Measurements from ENCODE around the gene GRM1. TPM values are rescaled to one million over a fixed set of nuclear protein-coding genes. Genes with fewer than 3 reads are reported as not detected.

Gene GRM1
- total RNA-seq, 2 donors from 2014 or later = 0.57 to 0.62 TPM

- H3K9me3 Mint-ChIP-seq = no peaks in the 10 kb centered on the region
- no peaks in the 10 kb centered on the region for H3K36me3 Mint-ChIP-seq (ENCODE audit: low read depth)
- H3K4me3 Mint-ChIP-seq = no peak overlapping the region
- H3K4me1 Mint-ChIP-seq = peaks cover 7% of the 10 kb centered on the region
- Histone ChIP-seq H3K27me3 (ENCODE audit: control insufficient read depth, insufficient read depth, low read length, poor library complexity, severe bottlenecking) (no peaks in the 10 kb centered on the region), H3K36me3 (ENCODE audit: control insufficient read depth, insufficient read depth, low read length) (no peaks in the 10 kb centered on the region), H3K4me3 (ENCODE audit: low read length) (no peak overlapping the region), H3K9me3 (ENCODE audit: control insufficient read depth, low read length) (no peaks in the 10 kb centered on the region), H3K9ac (ENCODE audit: extremely low read depth, low read length, poor library complexity, severe bottlenecking) (no peak overlapping the region), H3K27ac (ENCODE audit: low read depth, low read length) (no peak overlapping the region), H3K4me1 (ENCODE audit: control insufficient read depth, insufficient read depth, low read length) (no peaks in the 10 kb centered on the region)
- TF ChIP-seq CTCF (conservative IDR thresholded peaks at IDR 0.05) = no peak
- no peaks in the 10 kb centered on the region for H3K27me3 Mint-ChIP-seq (ENCODE audit: insufficient read depth)
- DNase-seq = no peak
- 91% methylated on average over 1 of the region's 1 CpG; no CpG with 5 or more reads in 1 of the 2 experiments for WGBS, 2 experiments (ENCODE audit: insufficient coverage in 1 of 2, insufficient read length in 1 of 2)
- H3K27ac Mint-ChIP-seq = no peak overlapping the region
Measured at GRCh38 chr6:146146836-146147235, 118.0 kb downstream of the GRM1 start.

DNA sequence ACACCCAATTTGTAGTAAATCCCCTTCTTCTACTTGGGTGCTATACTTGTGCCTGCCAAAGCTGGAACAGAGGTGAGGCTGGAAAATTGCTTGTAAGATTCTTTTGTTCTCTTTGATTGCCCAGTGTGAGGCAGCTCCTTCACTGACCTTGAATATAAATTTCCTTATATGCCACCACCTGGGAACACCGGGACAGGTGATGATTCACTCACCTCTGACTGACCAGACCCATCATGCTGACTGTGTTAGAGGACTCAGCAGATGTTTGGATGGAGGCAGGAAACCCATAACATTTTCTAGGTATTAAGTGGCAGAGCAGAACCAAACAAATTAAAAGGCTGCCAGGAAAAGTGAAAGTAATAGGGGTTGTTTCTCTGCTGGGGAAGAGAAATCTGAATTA is 120.9 kb downstream of the GRM1 start:
- no peaks in the 10 kb centered on the region for H3K4me1 ChIP-seq (ENCODE audit: control insufficient read depth, insufficient read depth, low read length)
- WGBS, 2 experiments (ENCODE audit: insufficient coverage in 1 of 2, insufficient read length in 1 of 2) = 60% methylated on average over 1 of the region's 1 CpG; no CpG with 5 or more reads in 1 of the 2 experiments
- H3K4me3 Mint-ChIP-seq = no peak overlapping the region
- H3K27ac ChIP-seq (ENCODE audit: low read depth, low read length) = no peak overlapping the region
- H3K27me3 ChIP-seq (ENCODE audit: control insufficient read depth, insufficient read depth, low read length, poor library complexity, severe bottlenecking) = no peaks in the 10 kb centered on the region
- H3K4me3 ChIP-seq (ENCODE audit: low read length) = no peak overlapping the region
- H3K27me3 Mint-ChIP-seq (ENCODE audit: insufficient read depth) = no peaks in the 10 kb centered on the region
- no peaks in the 10 kb centered on the region for H3K9me3 Mint-ChIP-seq
- H3K36me3 ChIP-seq (ENCODE audit: control insufficient read depth, insufficient read depth, low read length) = no peaks in the 10 kb centered on the region
- no peaks in the 10 kb centered on the region for H3K9me3 ChIP-seq (ENCODE audit: control insufficient read depth, low read length)
- H3K9ac ChIP-seq (ENCODE audit: extremely low read depth, low read length, poor library complexity, severe bottlenecking) = no peak overlapping the region
- H3K27ac Mint-ChIP-seq = no peak overlapping the region
- peaks cover 9% of the 10 kb centered on the region for H3K4me1 Mint-ChIP-seq
- peak; percentile 50 for DNase-seq
- H3K36me3 Mint-ChIP-seq (ENCODE audit: low read depth) = no peaks in the 10 kb centered on the region
- TF ChIP-seq CTCF (conservative IDR thresholded peaks at IDR 0.05) = no peak

DNA sequence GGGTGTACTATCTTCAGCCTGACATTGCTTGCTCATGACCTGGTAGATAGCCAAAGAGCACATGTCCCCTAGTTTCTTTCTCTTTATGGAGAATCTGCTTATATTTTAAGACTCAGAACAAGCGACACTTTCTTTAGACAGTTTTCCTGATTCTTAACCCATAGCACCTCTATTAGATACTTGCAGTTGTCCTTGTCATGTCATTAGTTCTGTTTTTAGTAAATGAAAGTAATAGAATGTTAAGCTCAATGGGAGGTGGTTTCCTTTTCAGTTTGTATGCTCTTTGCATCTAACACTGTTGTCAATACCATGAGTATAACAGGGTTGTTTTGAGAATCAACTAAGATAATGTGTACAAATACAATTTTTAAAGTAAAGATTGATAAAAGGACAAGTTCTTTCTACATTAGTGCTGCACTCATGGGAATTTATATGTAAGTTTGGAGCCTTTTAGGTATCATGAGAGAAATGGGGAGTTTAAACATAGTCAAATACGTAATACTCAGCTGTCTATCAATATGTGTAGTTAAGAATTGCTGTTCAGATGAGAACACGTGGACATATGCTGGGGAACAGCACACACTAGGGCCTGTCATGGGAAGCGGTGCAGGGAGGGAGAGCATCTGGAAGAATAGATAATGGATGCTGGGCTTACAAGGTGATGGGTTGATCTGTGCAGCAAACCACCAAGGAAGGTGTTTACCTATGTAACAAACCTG is 124.3 kb downstream of the GRM1 start:
- no peak for DNase-seq
- 92 to 94% methylated on average over 2 to 4 of the region's 4 CpGs for WGBS, 2 experiments (ENCODE audit: insufficient coverage in 1 of 2, insufficient read length in 1 of 2)
- Mint-ChIP-seq H3K27ac (no peak overlapping the region), H3K4me1 (peaks cover 9% of the 10 kb centered on the region), H3K9me3 (no peaks in the 10 kb centered on the region), H3K27me3 (ENCODE audit: insufficient read depth) (no peaks in the 10 kb centered on the region), H3K36me3 (ENCODE audit: low read depth) (no peaks in the 10 kb centered on the region), H3K4me3 (no peak overlapping the region)
- no peaks in the 10 kb centered on the region for H3K4me1 ChIP-seq (ENCODE audit: control insufficient read depth, insufficient read depth, low read length)
- no peak for TF ChIP-seq CTCF (conservative IDR thresholded peaks at IDR 0.05)
- H3K36me3 ChIP-seq (ENCODE audit: control insufficient read depth, insufficient read depth, low read length) = no peaks in the 10 kb centered on the region
- H3K9ac ChIP-seq (ENCODE audit: extremely low read depth, low read length, poor library complexity, severe bottlenecking) = no peak overlapping the region
- no peaks in the 10 kb centered on the region for H3K27me3 ChIP-seq (ENCODE audit: control insufficient read depth, insufficient read depth, low read length, poor library complexity, severe bottlenecking)
- H3K9me3 ChIP-seq (ENCODE audit: control insufficient read depth, low read length) = no peaks in the 10 kb centered on the region
- H3K4me3 ChIP-seq (ENCODE audit: low read length) = no peak overlapping the region
- no peak overlapping the region for H3K27ac ChIP-seq (ENCODE audit: low read depth, low read length)

Measured in endodermal cell (in vitro differentiated cells).